Naive B cell (primary cell): ENCODE measurements around the gene AATK. TPM values are rescaled to one million over a fixed set of nuclear protein-coding genes. Genes with fewer than 3 reads are reported as not detected.

ENCODE experiments used
- ATAC-seq, 2 donors: fragments of 150-1000 bp; cut with Tn5 transposase; 2 replicates each; pipeline ENCODE4 v1.10.0; 2021; ENCODE audit warnings: low read depth in 2 of 2, mild to moderate bottlenecking in 2 of 2, moderate library complexity in 2 of 2
- DNase-seq: peaks from one replicate; pipeline ENCODE4 v3.0.0; 2022
- H3K27ac Mint-ChIP-seq, 6 donors: one replicate each; pipeline ENCODE4 v1.8.0; 2020 to 2022; ENCODE audit warnings: mild to moderate bottlenecking in 6 of 6, mixed read lengths in 6 of 6, moderate library complexity in 5 of 6, inconsistent platforms in 2 of 6
- H3K27me3 Mint-ChIP-seq, 3 donors: one replicate each; pipeline ENCODE4 v1.8.0; 2021 to 2022; ENCODE audit warnings: mixed read lengths in 3 of 3, mild to moderate bottlenecking in 1 of 3
- H3K36me3 Mint-ChIP-seq, 2 donors: one replicate each; pipeline ENCODE4 v1.8.0; 2020 to 2022; ENCODE audit warnings: mixed read lengths in 2 of 2, inconsistent platforms in 1 of 2, mild to moderate bottlenecking in 1 of 2
- H3K4me1 Mint-ChIP-seq, 3 donors: one replicate each; pipeline ENCODE4 v1.8.0; 2020 to 2022; ENCODE audit warnings: mixed read lengths in 3 of 3, inconsistent platforms in 1 of 3, mild to moderate bottlenecking in 1 of 3, moderate library complexity in 1 of 3
- H3K4me3 Mint-ChIP-seq, 8 donors: one replicate each; pipeline ENCODE4 v1.8.0; 2020 to 2022; ENCODE audit warnings: mild to moderate bottlenecking in 8 of 8, mixed read lengths in 8 of 8, moderate library complexity in 8 of 8, inconsistent platforms in 2 of 8
- H3K9me3 Mint-ChIP-seq, 7 donors: one replicate each; pipeline ENCODE4 v1.8.0; 2020 to 2022; ENCODE audit warnings: mixed read lengths in 7 of 7, mild to moderate bottlenecking in 5 of 7, inconsistent platforms in 2 of 7, moderate library complexity in 1 of 7
- polyA plus RNA-seq, 6 donors: library from polyadenylated mRNA; unstranded; fragments of 300-500 nt; fragmentation: Illumina TruSeq; gene quantifications; one replicate each; pipeline ENCODE4 v1.2.3, GENCODE V29; 2021; ENCODE audit warnings: low read depth in 6 of 6

Gene AATK
- polyA plus RNA-seq, 6 donors from 2014 or later: not detected

DNA sequence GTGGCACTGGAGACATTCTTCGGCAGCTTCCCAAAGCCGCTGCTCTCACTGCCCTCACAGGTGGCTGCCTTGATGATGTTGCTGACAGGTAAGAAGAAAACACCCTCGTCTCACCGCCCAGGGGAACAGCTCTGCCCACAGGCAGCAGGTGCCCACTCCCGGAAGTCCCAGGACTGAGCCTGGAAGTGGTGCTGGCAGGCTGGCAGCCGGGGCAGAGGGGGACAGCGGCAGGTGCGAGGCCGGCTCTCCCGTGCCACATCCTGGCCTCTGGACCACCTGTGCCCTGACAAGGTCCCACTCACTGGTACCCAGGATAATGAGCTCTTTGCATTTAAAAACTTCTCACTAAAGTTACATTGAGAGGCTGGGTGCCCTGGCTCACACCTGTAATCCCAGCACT is 36.3 kb upstream of the AATK start:
- no peak for DNase-seq
- H3K36me3 Mint-ChIP-seq: no peaks in the 10 kb centered on the region
- H3K27ac Mint-ChIP-seq: no peak overlapping the region
- no peaks in the 10 kb centered on the region for H3K9me3 Mint-ChIP-seq
- no peak overlapping the region for H3K4me3 Mint-ChIP-seq
- ATAC-seq: no peak
- no peaks in the 10 kb centered on the region for H3K4me1 Mint-ChIP-seq
- H3K27me3 Mint-ChIP-seq: no peaks in the 10 kb centered on the region

DNA sequence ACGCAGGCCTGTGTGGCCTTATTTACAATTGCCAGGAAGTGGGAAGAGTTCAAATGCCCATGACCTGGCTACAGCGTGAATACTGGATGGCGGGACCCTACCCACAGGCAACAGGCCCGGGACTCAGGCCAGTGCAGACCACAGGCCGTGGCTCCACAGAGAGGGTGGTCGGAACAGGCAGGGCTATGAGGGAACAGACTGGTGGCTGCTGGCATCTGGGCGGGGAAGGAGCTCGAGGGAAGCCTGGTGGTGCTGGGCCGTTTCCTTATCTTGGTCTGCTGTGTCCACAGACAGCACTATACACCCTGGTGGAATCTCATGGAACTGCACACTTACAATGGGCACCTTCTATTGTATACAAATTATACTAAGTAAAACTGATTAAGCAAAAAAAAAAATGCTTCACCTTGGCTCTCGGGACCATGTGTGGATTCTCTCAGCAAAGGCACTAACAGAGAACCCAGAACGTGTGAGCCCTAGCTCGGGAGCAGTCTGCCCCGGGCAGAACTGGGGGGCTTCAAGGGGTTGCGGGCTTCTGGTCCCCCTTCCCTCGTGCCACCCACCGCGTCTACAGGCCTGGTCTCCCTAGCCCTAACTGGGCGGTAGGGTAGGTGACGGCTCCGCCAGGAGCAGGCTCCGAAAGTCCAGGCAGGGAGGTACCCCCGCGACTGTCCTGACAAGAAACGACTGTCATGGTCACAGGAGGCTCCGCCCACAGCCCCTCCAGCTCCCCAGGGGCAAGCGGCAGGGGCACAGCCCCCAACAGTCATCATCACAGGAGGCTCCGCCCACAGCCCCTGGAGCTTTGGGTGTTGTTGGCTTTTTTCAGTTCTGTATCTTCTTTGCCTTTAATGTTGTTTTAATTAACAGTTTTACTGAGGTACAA is 34.9 kb upstream of the AATK start:
- peak; percentile 45 to 46 for ATAC-seq
- Mint-ChIP-seq H3K27ac (no peak overlapping the region), H3K9me3 (no peaks in the 10 kb centered on the region), H3K36me3 (no peaks in the 10 kb centered on the region), H3K27me3 (no peaks in the 10 kb centered on the region), H3K4me1 (no peaks in the 10 kb centered on the region), H3K4me3 (no peak overlapping the region)
- no peak for DNase-seq

DNA sequence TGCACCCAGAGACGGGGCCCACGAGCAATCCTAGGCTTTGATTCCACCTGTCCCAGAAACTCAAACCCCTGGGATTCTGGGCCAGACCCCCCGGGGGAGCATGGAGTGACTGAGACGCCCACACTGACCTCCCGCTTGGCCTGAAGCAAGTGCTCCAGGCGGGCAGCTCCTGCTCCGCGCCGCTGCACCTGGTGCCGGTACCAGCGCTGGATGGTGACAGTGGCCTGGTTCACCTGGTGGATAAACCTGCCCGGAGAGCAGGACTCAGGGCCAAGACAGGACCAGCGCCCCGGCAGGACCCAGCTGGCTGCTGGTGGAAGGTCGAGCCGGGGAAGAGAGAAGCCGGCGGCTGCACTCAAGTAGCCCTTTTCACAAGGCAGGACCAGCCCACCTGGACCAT is 34.2 kb upstream of the AATK start:
- H3K36me3 Mint-ChIP-seq: no peaks in the 10 kb centered on the region

DNA sequence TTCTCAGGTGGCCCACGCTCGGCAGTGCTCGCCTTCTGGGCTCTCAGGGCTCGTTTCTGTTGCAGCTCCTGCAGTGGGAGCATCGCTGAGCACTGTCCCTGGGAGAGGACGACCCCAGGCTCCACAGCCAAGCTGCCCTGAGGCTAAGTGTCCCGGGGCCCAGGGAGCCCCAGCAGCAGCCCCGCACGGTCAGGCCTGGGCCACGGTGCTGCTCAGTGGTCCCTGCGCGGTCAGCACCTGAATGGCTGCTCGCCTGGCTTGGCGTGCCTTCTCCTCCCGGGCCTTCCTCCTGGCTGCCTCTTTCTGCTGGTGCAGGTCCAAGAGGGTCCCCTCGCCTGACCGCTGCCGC is 33.4 kb upstream of the AATK start:
- Mint-ChIP-seq H3K36me3 (no peaks in the 10 kb centered on the region), H3K4me1 (no peaks in the 10 kb centered on the region), H3K27ac (no peak overlapping the region), H3K4me3 (no peak overlapping the region), H3K9me3 (no peaks in the 10 kb centered on the region), H3K27me3 (no peaks in the 10 kb centered on the region)
- ATAC-seq (no peak), DNase-seq (no peak)

More for the DNA sequence above, 34.2 kb upstream of the AATK start:
- no peaks in the 10 kb centered on the region for H3K27me3 Mint-ChIP-seq
- DNase-seq (no peak), ATAC-seq (no peak)
- H3K4me1 Mint-ChIP-seq: no peaks in the 10 kb centered on the region
- no peak overlapping the region for H3K4me3 Mint-ChIP-seq
- no peak overlapping the region for H3K27ac Mint-ChIP-seq
- H3K9me3 Mint-ChIP-seq: no peaks in the 10 kb centered on the region

DNA sequence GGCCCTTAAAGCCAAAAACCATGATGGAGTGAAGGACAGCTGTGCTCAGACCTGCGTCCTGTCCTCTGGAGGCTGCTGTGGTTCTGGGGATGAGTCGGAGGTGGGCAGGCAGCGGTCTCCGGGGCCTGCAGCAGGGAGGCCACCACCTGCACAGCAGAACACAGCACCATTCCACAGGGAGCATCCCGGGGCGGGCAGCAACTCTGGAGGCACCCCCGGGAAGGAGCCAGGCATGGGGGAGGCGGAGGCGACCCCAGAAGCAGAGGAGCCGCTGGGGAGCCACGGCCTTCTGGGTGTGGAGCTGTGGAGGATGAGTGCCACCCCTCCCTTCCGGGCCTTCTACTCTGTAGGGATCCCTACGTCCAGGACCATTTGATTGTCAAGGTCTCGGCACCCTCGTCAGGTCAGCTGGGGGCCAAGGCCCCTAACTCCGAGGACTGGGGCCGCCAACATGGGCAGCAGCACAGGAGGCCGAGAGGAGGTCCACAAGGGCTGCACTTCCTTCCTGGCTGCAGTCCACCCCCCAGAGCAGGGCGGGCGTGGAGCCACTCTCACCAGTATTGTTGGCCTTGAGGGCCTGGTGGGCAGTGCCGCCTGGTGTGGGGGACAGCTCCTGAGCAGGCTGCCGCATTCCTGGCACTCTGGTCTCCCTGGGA is 32.9 kb upstream of the AATK start:
- DNase-seq: no peak
- Mint-ChIP-seq H3K4me3 (no peak overlapping the region), H3K4me1 (no peaks in the 10 kb centered on the region), H3K36me3 (no peaks in the 10 kb centered on the region), H3K27ac (no peak overlapping the region), H3K27me3 (no peaks in the 10 kb centered on the region), H3K9me3 (no peaks in the 10 kb centered on the region)
- ATAC-seq: no peak

DNA sequence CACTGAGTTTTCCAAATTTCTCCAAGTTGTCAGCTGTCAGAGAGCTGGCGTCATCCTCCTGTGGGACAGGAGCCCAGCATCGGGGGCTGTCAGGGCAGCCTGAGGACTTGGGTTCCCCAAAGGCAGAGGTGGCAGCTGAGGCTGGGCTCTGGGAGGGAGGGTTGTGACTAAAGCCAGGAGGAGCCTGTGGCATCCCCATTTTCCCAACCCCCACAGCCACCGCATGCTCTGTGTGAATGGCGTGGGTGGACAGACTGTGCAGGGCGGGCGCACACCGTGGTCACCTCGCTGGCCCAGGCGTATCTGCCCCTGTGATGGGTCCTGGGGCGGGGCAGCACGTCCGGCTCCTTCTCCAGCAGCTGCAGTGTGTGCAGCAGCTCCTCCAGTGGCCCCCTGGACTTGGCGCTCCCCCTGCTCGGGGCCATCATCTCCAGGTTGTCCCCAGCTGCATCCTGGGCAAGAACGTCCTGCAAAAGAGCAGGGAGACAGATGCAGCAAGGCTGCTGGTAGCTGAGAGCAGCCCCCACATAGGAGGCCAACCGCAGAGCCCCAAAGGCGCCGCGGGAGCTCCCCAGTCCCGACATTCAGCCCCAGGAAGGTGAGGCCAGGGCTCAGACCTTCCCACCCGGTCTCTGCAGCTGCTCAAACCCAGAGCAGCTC is 31.9 kb upstream of the AATK start:
- Mint-ChIP-seq H3K4me3 (no peak overlapping the region), H3K27me3 (no peaks in the 10 kb centered on the region), H3K36me3 (no peaks in the 10 kb centered on the region), H3K27ac (no peak overlapping the region), H3K4me1 (no peaks in the 10 kb centered on the region), H3K9me3 (no peaks in the 10 kb centered on the region)
- no peak for ATAC-seq
- DNase-seq: no peak

DNA sequence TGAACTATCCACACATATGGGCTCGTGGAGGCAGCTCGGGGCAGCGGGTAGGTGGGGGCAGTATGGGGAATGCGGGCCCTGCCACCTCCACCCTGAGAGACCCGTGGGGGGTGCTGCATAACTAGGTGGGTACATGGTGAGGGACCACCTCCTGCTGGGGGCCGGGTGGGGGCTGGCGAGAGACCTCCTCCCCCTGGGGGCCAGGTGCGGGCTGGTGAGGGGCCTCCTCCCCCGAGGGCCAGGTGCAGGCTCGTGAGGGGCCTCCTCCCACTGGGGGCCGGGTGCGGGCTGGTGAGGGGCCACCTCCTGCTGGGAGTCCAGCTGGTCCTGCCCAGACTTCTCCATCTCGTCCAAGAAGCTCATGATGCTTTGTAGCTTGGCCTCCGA is 31.4 kb upstream of the AATK start:
- H3K27me3 Mint-ChIP-seq: no peaks in the 10 kb centered on the region
- no peaks in the 10 kb centered on the region for H3K9me3 Mint-ChIP-seq
- H3K4me3 Mint-ChIP-seq: no peak overlapping the region
- H3K27ac Mint-ChIP-seq: no peak overlapping the region
- no peak for DNase-seq
- ATAC-seq: no peak
- H3K36me3 Mint-ChIP-seq: no peaks in the 10 kb centered on the region
- no peaks in the 10 kb centered on the region for H3K4me1 Mint-ChIP-seq

DNA sequence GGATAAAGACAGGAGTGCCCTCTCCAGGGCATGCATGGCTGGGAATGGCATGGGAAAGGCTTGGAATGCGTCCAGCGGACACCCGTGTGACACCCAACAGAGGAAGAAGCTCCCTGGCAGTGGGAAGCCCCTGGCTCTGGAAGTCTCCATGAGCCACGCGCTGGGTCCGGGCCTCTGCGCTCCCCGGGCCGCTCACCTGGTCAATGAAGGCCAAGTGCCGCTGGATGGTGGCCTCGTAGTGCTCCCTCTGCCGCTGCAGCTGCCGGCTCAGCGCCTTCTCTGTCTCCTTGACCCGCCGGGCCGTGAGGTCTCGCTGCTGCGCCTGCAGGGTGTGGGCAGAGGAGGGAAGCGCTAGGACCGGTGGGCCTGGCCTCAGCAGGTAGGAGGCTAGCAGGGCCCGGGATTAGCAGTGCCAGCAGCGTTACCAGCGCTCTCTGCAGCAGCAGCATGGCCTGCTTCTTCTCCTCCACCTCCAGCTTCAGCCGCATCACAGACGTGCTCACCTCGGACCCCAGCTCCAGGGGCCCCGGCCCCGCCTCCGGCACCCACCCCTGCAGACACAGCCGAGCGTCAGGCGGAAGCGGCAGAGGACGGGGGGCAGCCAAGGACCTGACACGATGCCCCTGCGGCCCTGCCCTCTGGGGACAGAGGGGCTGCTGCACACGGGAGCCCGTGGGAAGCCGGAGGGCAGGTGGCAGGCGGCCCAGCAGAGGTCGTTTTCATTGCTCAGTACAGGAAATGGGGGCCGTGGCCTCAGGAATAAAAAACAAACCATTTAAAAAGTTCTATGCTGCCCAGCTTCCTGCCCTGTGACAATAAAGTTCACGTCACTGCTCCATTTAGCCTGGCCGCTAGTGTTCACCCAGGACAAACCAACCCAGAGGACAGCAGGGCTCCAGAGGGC is 30.7 kb upstream of the AATK start:
- no peak overlapping the region for H3K4me3 Mint-ChIP-seq
- no peaks in the 10 kb centered on the region for H3K4me1 Mint-ChIP-seq
- H3K36me3 Mint-ChIP-seq: no peaks in the 10 kb centered on the region
- DNase-seq (no peak), ATAC-seq (no peak)
- H3K27me3 Mint-ChIP-seq: no peaks in the 10 kb centered on the region
- no peaks in the 10 kb centered on the region for H3K9me3 Mint-ChIP-seq
- H3K27ac Mint-ChIP-seq: no peak overlapping the region

DNA sequence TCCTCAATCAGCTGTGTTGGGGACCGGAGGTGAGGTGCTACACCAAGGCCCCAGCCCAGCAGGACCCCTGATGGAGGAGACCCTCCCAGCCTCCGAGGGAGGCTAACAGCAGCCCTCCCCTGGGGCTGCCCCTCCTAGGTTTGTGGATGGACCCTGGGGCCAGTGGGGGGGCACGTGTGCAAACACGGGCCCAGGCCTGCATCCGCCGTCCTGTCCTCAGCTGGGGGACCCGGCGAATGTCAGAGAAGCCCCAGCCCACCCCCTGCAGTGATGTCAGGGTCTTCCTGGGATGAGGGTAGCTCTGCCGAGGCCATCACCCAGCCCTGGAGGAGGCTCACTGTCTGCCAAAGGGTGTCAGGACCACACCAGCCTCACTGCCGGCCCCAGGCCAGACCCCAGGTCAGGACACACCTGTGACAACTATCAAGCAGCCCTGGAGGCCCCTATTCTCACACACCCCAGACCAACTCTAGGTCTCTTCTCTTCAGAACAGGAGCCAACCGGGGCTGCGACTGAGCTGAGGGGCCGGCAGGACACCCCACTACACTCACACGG is 30.0 kb upstream of the AATK start:
- Mint-ChIP-seq H3K27ac (no peak overlapping the region), H3K27me3 (no peaks in the 10 kb centered on the region), H3K36me3 (no peaks in the 10 kb centered on the region), H3K9me3 (no peaks in the 10 kb centered on the region), H3K4me3 (no peak overlapping the region), H3K4me1 (no peaks in the 10 kb centered on the region)
- ATAC-seq (no peak), DNase-seq (no peak)

DNA sequence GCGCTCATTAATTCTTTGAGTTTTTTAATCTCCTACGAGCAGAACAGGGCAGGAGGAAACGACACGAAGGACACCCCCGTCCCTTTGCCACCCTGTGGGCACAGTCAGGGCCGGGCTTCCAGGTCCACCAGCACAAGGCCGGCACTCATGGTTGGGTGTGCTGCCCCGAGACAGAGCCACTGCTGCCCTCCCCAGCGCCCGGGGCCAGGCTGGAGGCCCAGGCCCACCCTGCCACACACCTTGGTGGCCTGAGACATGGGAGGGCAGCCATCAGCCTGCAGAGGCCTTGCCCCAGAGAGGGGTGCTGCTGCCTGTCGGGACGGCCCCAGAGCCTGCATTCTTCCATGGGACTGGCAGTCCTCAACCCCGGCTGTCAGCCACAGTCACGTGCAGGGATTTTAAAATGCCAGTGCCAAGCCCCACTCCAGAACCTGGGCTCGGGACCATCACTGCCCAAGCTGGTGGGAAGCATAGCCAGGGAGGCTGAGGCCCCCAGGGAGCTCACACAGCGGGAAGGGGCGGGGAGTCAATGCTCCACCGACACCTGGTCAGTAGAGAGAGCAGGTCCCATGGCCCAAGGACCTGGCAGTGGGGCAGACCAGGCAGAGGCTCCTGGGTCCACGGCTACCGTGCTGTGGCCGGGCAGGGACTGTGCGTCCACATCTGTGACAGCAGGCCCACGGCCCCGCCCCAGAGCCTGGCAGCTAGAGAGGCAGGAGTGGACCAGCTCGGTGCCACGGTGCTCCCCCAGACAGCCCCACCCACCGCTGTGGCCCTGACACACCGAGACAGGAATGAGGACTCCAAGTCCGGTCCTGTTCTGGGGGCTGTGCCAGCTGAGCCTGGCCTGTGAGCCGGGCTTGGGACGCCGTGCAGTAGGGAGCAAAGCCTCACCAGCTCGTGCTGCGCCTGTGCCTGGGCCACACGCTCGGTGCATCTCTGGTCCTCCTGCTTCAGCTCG is 29.2 kb upstream of the AATK start:
- Mint-ChIP-seq H3K4me1 (no peaks in the 10 kb centered on the region), H3K9me3 (no peaks in the 10 kb centered on the region), H3K27ac (no peak overlapping the region), H3K36me3 (no peaks in the 10 kb centered on the region), H3K4me3 (no peak overlapping the region), H3K27me3 (no peaks in the 10 kb centered on the region)
- DNase-seq (no peak), ATAC-seq (no peak)

DNA sequence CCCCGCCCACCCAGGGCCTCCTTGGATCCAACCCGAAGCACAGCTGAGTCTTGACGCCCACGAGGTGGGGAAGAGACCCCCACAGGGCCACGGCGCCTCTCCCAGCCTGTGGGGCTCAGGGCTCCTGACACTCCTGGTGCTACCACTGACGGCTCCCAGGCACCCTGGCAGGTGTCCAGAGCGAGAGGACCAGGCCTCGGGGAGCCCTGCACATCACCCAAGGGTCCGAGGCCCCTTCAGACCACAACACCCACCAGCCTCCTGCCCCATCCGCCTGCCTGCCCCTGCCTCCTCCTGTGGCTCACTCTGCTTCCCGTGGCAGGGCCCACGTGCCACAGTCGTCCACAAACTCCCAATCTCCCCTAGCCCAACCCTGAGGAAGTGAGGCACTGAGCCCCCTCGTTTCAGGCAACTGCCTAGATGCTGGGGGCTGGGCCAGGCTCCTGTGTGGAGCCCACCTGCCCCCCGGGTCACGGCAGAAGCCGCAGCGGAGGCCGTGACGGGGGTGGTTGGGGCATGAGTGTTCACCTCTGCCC is 28.3 kb upstream of the AATK start:
- no peak for DNase-seq
- peak overlapping the region in 1 of 6 donors; percentile 30 for H3K27ac Mint-ChIP-seq
- H3K4me3 Mint-ChIP-seq: no peak overlapping the region
- no peaks in the 10 kb centered on the region for H3K4me1 Mint-ChIP-seq
- no peaks in the 10 kb centered on the region for H3K9me3 Mint-ChIP-seq
- no peak for ATAC-seq
- H3K27me3 Mint-ChIP-seq: no peaks in the 10 kb centered on the region
- H3K36me3 Mint-ChIP-seq: no peaks in the 10 kb centered on the region

DNA sequence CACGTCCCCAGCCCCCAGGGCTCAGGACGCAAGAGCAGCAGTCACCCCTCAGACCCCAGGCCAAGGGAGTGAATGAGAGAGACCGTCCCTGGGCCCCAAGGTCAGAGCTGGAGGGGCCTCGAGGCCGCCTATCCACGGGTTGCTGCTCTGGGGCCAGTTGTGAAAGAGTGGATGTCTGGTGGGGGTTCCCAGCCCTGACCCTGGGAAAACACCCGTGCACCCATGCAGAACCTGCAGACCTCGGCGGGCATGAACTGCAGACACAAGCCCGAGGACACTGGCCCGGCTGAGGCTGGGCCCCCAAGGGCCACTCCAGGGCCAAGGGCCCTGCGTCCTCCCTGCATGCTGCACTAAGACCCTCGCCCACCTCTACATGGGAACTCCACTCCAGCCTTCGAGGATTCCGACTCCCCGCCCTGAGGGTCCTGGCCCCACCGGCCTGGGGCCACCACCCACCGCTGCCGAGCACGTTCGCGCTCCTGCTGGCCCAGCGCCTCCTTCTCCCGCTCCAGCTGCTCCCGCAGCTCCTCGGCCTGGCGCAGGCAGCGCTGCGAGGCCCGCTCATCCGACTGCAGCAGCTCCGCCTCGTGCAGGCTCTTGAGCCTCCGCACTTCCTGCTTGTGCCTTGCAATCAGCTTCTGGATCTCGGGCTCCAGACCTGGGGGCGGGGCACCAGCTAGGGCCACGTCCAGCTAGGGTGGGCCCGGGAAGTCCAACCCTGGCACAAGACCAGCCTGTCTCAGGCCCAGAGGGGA is 27.6 kb upstream of the AATK start:
- ATAC-seq (no peak), DNase-seq (no peak)
- H3K36me3 Mint-ChIP-seq: no peaks in the 10 kb centered on the region

More for the DNA sequence above, 27.6 kb upstream of the AATK start:
- H3K4me1 Mint-ChIP-seq: no peaks in the 10 kb centered on the region
- no peak overlapping the region for H3K27ac Mint-ChIP-seq
- H3K27me3 Mint-ChIP-seq: no peaks in the 10 kb centered on the region
- no peaks in the 10 kb centered on the region for H3K9me3 Mint-ChIP-seq
- no peak overlapping the region for H3K4me3 Mint-ChIP-seq
